HG03442 (cell line): Measurements from ENCODE around the gene ABCA13.
"Not testable (repeated sequence)": the region's sequence is repeated elsewhere in the genome, so short reads cannot be mapped to it uniquely, and the experiment has no call there.

ENCODE experiments used
- ATAC-seq: cut with Tn5 transposase; IDR thresholded peaks from one replicate; pipeline ENCODE4 v1.9.1; 2021; ENCODE audit warnings: mild to moderate bottlenecking, moderate library complexity; ENCODE audit not compliant: unreplicated experiment

Gene ABCA13

GRCh38 chr7:48171202-48171601, at the start of gene ABCA13:
TSS of gene ABCA13 (plus strand) at chr7:48171458. CDS start at chr7:48171484, 26 bp downstream.
- no peak for ATAC-seq

- no peak for ATAC-seq
Measured at GRCh38 chr7:48126037-48126436, 45.2 kb upstream of the ABCA13 start.

- ATAC-seq: peak; percentile 71
Measured at GRCh38 chr7:48130658-48131108, 40.6 kb upstream of the ABCA13 start.

- ATAC-seq: no peak
Measured at GRCh38 chr7:48132792-48133191, 38.5 kb upstream of the ABCA13 start.

- no peak for ATAC-seq
Measured at GRCh38 chr7:48139459-48139858, 31.8 kb upstream of the ABCA13 start.

GRCh38 chr7:48140001-48140681, 31.1 kb upstream of the ABCA13 start:
- ATAC-seq: no peak

- ATAC-seq: no peak
Measured at GRCh38 chr7:48141521-48141920, 29.7 kb upstream of the ABCA13 start.

GRCh38 chr7:48144291-48144768, 26.9 kb upstream of the ABCA13 start:
- ATAC-seq: no peak

- no peak for ATAC-seq
Measured at GRCh38 chr7:48147078-48147591, 24.1 kb upstream of the ABCA13 start.

GRCh38 chr7:48147690-48148089, 23.6 kb upstream of the ABCA13 start:
- ATAC-seq: not testable (repeated sequence)

- ATAC-seq: no peak
Measured at GRCh38 chr7:48148311-48148710, 22.9 kb upstream of the ABCA13 start.

- no peak for ATAC-seq
Measured at GRCh38 chr7:48149058-48149457, 22.2 kb upstream of the ABCA13 start.

- ATAC-seq: no peak
Measured at GRCh38 chr7:48150086-48150485, 21.2 kb upstream of the ABCA13 start.

GRCh38 chr7:48154792-48155413, 16.4 kb upstream of the ABCA13 start:
- no peak for ATAC-seq

- ATAC-seq: no peak
Measured at GRCh38 chr7:48158404-48158803, 12.9 kb upstream of the ABCA13 start.

- no peak for ATAC-seq
Measured at GRCh38 chr7:48161407-48162125, 9.7 kb upstream of the ABCA13 start.

- ATAC-seq: no peak
Measured at GRCh38 chr7:48165157-48165556, 6.1 kb upstream of the ABCA13 start.

GRCh38 chr7:48168159-48168558, 3.1 kb upstream of the ABCA13 start:
- ATAC-seq: no peak

- no peak for ATAC-seq
Measured at GRCh38 chr7:48170506-48170905, 752 bp upstream of the ABCA13 start.

GRCh38 chr7:48173313-48173712, 2.1 kb downstream of the ABCA13 start:
- no peak for ATAC-seq

GRCh38 chr7:48173756-48174382, 2.6 kb downstream of the ABCA13 start:
- no peak for ATAC-seq
